Activated CD8-positive, alpha-beta T cell treated with anti-CD3 and anti-CD28 coated beads for 36 hours (primary cell): Measurements from ENCODE around the gene RANBP1. TPM values are rescaled to one million over a fixed set of nuclear protein-coding genes. Genes with fewer than 3 reads are reported as not detected.
"Not testable (repeated sequence)": the region's sequence is repeated elsewhere in the genome, so short reads cannot be mapped to it uniquely, and the experiment has no call there.

ENCODE experiments used
- ATAC-seq: fragments of 200-7000 bp; cut with Tn5 transposase; one replicate; pipeline ENCODE4 v1.10.0; 2021; ENCODE audit warnings: mild to moderate bottlenecking, moderate library complexity
- CTCF ChIA-PET: fragments of 350-600 bp; sonication (Branson Sonifier 250); formaldehyde crosslinking; loops from one replicate; lab custom pipeline; 2021; ENCODE audit warnings: antibody characterized with exemption; lab: Charles Lee
- POLR2A ChIA-PET: fragments of 350-600 bp; sonication (Branson Sonifier 250); formaldehyde crosslinking; loops from one replicate; lab custom pipeline; 2021; ENCODE audit warnings: antibody characterized with exemption; lab: Charles Lee
- DNase-seq: peaks from one replicate; pipeline ENCODE4 v3.0.0-alpha.2; 2020
- H3K27ac Mint-ChIP-seq: one replicate; pipeline ENCODE4 v1.8.0; 2021; ENCODE audit warnings: mild to moderate bottlenecking, mixed read lengths
- H3K27me3 Mint-ChIP-seq: one replicate; pipeline ENCODE4 v1.8.0; 2021; ENCODE audit warnings: mixed read lengths
- H3K36me3 Mint-ChIP-seq: one replicate; pipeline ENCODE4 v1.8.0; 2021; ENCODE audit warnings: low read depth, mixed read lengths
- H3K4me1 Mint-ChIP-seq: one replicate; pipeline ENCODE4 v1.8.0; 2021; ENCODE audit warnings: low read depth, mixed read lengths
- H3K4me3 Mint-ChIP-seq: one replicate; pipeline ENCODE4 v1.8.0; 2021; ENCODE audit warnings: mild to moderate bottlenecking, moderate library complexity, mixed read lengths
- H3K9me3 Mint-ChIP-seq: one replicate; pipeline ENCODE4 v1.8.0; 2021; ENCODE audit warnings: mixed read lengths
- intact Hi-C: fragments of 100-400 bp; cut with micrococcal nuclease; formaldehyde crosslinking; loops from one replicate; pipeline ENCODE4 v1.10.0; 2022
- total RNA-seq, 2 experiments: library from RNA; stranded (reverse); gene quantifications; one replicate each; pipeline ENCODE4 v1.2.3, GENCODE V29; 2021
- TF ChIP-seq, protein P1 (sequence below): fragments of 200-600 bp; IDR thresholded peaks from one replicate; pipeline ENCODE4 v1.8.0; 2022; ENCODE audit warnings: antibody characterized with exemption, mild to moderate bottlenecking

The RANBP1 gene
- 100 to 1,000 TPM; 411 to 412 TPM for total RNA-seq

DNA sequence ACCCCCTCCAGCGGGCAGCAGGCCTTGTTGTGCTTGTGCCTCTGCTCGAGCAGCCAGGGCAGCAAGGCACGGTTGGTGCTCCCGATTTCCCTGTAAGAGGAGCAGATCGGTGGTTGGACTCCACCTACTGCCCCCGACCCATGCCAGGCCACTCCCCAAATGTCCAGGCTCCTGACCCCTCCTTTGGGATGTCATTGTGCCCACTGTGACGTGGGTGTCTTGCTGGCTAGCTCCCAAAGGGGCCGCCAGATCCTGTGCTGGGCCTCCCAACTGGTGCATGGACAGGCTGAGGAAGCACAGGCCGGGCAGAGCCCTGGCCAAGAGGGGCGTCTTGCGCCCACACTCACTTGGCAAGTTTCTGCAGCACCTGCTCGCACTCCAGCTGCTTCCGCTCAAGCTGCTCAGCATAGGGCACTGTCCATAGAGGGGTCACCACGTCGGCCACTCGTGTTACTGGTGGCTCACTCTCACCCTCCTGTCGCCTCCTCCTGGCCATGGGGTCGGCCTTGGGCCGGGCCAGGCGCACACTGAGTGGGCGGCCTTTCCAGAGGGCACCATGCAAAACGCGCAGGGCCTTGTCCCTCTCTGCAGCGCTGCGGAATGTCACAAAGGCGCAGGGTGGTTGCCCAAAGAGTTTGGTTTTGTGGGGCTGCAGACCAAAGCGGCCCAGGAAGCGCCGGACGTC lies at the start of gene RANBP1:
RANBP1 (plus strand) TSS at position 414 of the 685 bp plus-strand sequence; CDS start at position 495, 81 bp downstream.
- ChIA-PET CTCF (no interaction called here), POLR2A (interaction anchor here (0.6 to 6.8 kb wide), 9 partner anchors 8 to 174 kb away, joined by 3 to 111 read pairs (median 6); partner anchors contain the start of genes COMT, TANGO2, TXNRD2 and ZDHHC8)
- Mint-ChIP-seq H3K9me3 (no peaks in the 10 kb centered on the region), H3K27me3 (no peaks in the 10 kb centered on the region), H3K27ac (peak within 1 kb of the TSS; percentile 96), H3K36me3 (peaks cover 65% of the 10 kb centered on the region), H3K4me1 (peaks cover 69% of the 10 kb centered on the region), H3K4me3 (peak within 1 kb of the TSS; percentile 87)
- DNase-seq (no peak), ATAC-seq (no peak)
- TF ChIP-seq, protein P1, sequence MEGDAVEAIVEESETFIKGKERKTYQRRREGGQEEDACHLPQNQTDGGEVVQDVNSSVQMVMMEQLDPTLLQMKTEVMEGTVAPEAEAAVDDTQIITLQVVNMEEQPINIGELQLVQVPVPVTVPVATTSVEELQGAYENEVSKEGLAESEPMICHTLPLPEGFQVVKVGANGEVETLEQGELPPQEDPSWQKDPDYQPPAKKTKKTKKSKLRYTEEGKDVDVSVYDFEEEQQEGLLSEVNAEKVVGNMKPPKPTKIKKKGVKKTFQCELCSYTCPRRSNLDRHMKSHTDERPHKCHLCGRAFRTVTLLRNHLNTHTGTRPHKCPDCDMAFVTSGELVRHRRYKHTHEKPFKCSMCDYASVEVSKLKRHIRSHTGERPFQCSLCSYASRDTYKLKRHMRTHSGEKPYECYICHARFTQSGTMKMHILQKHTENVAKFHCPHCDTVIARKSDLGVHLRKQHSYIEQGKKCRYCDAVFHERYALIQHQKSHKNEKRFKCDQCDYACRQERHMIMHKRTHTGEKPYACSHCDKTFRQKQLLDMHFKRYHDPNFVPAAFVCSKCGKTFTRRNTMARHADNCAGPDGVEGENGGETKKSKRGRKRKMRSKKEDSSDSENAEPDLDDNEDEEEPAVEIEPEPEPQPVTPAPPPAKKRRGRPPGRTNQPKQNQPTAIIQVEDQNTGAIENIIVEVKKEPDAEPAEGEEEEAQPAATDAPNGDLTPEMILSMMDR: no peak
- intact Hi-C loops: loop anchor here (2.0 to 5.0 kb wide), 2 partner anchors 15 to 34 kb away; partner anchors contain the start of gene DGCR8

DNA sequence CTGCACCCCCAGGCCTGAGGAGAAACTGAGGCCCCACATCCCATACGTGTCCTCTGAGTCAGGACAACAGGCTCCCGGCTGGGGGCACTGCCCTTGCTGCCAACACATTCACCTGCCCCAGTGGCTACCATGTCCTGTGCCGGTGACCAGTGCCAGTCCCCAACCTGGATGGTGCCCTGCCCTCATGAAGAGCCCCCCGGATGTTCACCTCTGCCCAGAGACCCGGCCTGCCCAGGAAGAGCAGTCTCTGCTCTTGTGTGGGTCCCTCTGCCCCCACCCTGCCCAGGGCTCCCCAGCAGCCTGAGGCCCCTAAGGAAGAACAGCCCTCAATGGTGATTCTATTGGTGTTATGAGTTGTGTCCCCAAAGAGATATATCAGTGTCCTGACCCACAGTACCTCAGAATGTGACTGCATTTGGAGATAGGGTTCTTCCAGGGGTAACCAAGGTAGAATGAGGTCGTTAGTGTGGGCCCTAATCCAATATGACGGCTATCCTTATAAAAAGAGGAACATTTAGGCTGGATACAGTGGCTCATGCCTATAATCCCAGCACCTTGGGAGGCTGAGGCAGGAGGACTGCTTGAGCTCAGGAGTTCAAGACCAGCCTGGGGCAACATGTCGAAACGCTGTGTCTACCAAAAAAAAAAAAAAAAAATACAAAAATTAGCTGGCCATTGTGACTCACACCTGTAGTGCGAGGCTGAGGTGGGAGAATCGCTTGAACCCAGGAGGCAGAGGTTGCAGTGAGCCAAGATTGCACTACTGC lies 49.1 kb upstream of the RANBP1 start:
- TF ChIP-seq, protein P1: no peak
- CTCF ChIA-PET: no interaction called here
- POLR2A ChIA-PET: interaction anchor here (0.6 kb wide), 1 partner anchor 28 kb away, joined by 5 read pairs; no protein-coding TSS in a partner anchor

DNA sequence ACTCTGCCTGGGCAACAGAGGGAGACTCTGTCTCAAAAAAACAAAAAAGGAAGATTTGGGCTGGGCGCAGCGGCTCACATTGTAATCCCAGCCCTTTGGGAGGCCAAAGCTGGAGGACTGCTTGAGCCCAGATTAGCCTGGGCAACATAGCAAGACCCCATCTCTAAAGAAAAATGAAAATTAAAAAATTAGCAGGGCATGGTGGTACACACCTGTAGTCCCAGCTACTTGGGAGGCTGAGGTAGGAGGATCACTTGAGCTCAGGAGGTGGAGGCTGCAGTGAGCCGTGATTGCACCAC lies 48.6 kb upstream of the RANBP1 start:
- CTCF ChIA-PET: interaction anchor here (1.3 kb wide), 1 partner anchor 44 kb away, joined by 3 read pairs; no protein-coding TSS in a partner anchor
- intact Hi-C loops, H3K27me3 Mint-ChIP-seq, H3K4me1 Mint-ChIP-seq, H3K27ac Mint-ChIP-seq, ATAC-seq, H3K4me3 Mint-ChIP-seq, H3K36me3 Mint-ChIP-seq, DNase-seq, H3K9me3 Mint-ChIP-seq: not testable (repeated sequence)
- POLR2A ChIA-PET: interaction anchor here (0.6 to 0.9 kb wide), 2 partner anchors 34 to 36 kb away, joined by 3 read pairs; no protein-coding TSS in a partner anchor

More for the DNA sequence above, 49.1 kb upstream of the RANBP1 start:
- H3K4me3 Mint-ChIP-seq: no peak overlapping the region
- no peak overlapping the region for H3K27ac Mint-ChIP-seq
- DNase-seq (no peak), ATAC-seq (no peak)
- peaks cover 3% of the 10 kb centered on the region for H3K36me3 Mint-ChIP-seq
- H3K9me3 Mint-ChIP-seq: no peaks in the 10 kb centered on the region
- H3K4me1 Mint-ChIP-seq: no peaks in the 10 kb centered on the region
- H3K27me3 Mint-ChIP-seq: no peaks in the 10 kb centered on the region
- intact Hi-C loops: no loop called here

DNA sequence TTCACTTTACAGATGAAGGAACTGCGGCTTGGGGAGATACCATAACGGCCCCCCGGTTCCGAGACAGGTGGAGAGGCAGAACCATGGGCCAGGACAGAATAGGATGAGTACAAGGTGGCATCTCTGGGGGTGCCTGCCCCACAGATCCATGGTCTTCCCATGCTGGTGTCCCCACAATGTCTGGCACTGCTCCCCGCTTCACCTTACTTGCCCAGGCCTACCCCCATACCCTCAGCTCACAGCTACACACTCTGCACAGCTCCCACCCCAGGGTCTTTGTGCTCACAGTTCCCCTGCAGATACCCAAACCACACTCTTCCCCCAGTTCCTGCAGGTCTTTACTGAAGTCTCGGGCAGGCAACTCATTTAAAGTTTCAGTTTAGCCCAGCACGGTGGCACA lies 47.3 kb upstream of the RANBP1 start:
- ATAC-seq (no peak), DNase-seq (no peak)
- TF ChIP-seq, protein P1: no peak
- Mint-ChIP-seq H3K4me1 (no peaks in the 10 kb centered on the region), H3K27me3 (no peaks in the 10 kb centered on the region), H3K27ac (no peak overlapping the region), H3K36me3 (no peaks in the 10 kb centered on the region), H3K9me3 (no peaks in the 10 kb centered on the region), H3K4me3 (no peak overlapping the region)
- CTCF ChIA-PET: interaction anchor here (0.9 to 1.3 kb wide), 2 partner anchors 43 to 46 kb away, joined by 3 read pairs; no protein-coding TSS in a partner anchor
- POLR2A ChIA-PET: no interaction called here
- intact Hi-C loops: no loop called here

DNA sequence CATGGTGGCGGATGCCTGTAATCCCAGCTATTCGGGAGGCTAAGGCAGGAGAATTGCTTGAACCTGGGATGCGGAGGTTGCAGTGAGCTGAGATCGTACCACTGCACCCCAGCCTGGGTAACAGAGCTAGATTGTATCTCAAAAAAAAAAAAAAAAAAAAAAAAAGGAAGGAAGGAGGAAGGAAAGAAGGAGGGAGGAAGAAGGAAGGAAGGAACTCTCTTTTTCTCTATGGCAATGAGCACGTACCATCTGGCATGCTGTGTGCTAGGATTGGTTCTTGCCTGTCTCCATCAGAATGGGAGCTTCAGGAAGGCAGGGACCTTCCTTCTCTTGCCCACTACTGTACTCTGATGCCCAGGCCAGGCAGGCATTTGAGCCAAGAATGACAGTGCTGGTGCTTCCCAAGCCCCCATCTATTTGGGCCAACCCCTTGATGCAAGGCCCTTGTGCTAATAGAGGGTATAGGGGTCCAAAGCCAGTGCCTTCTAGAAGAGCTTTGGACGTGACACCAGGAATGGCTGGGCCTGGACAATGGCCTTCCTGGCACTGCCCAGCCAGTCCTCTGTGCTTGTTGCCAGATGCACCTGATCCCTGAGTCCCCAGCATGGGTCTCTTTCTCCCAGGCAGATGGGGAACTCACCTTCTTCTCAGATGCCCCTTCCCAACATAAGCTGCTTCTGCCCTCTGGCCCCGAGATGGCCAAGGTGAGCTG lies 46.4 kb upstream of the RANBP1 start:
- Mint-ChIP-seq H3K9me3 (no peaks in the 10 kb centered on the region), H3K4me1 (no peaks in the 10 kb centered on the region), H3K4me3 (no peak overlapping the region), H3K27me3 (no peaks in the 10 kb centered on the region), H3K27ac (no peak overlapping the region), H3K36me3 (no peaks in the 10 kb centered on the region)
- DNase-seq (no peak), ATAC-seq (no peak)
- TF ChIP-seq, protein P1: no peak
- POLR2A ChIA-PET: no interaction called here
- intact Hi-C loops: no loop called here
- CTCF ChIA-PET: interaction anchor here (1.2 kb wide), 1 partner anchor 10 kb away, joined by 4 read pairs; no protein-coding TSS in a partner anchor
